ENCODE data around the gene GRN.

GRCh38 chr17:44380767-44381166 lies 35.7 kb downstream of the GRN start:
- no peak for TF ChIP-seq CTCF (IDR thresholded peaks at IDR 0.05; ENCODE audit: borderline replicate concordance, extremely low read depth, low read length, poor library complexity, severe bottlenecking)
- no peak for TF ChIP-seq EZH2 (IDR thresholded peaks at IDR 0.05; ENCODE audit: borderline replicate concordance, low read depth, low read length, severe bottlenecking)
